ENCODE measurements around the gene PRDM16. TPM values are rescaled to one million over a fixed set of nuclear protein-coding genes. Genes with fewer than 3 reads are reported as not detected.

Gene PRDM16
- total and polyA plus RNA-seq, 2 donors (not counting 1 experiment from before 2014, with no cell fraction given): 0.03 to 0.12 TPM

- Histone ChIP-seq H2AFZ (ENCODE audit: insufficient read depth, low read depth, low read length, poor library complexity, severe bottlenecking) (no peak overlapping the region), H3K4me1 (ENCODE audit: control insufficient read depth in 2 of 2, insufficient read depth in 2 of 2, low read length in 2 of 2) (no peaks in the 10 kb centered on the region), H3K4me2 (replicated peaks; ENCODE audit: low read depth, low read length, poor library complexity, severe bottlenecking) (no peak overlapping the region), H3K9ac (ENCODE audit: low read length) (no peak overlapping the region), H3K9me3 (ENCODE audit: control extremely low read depth in 1 of 3, control insufficient read depth in 2 of 3, insufficient read depth in 1 of 3, low read length in 2 of 3) (no peaks in the 10 kb centered on the region), H4K20me1 (ENCODE audit: control insufficient read depth, insufficient read depth, low read length, poor library complexity, severe bottlenecking) (no peaks in the 10 kb centered on the region), H3K27me3 (replicated peaks in 1 of 4; ENCODE audit: control extremely low read depth in 1 of 4, control insufficient read depth in 3 of 4, insufficient read depth in 4 of 4, low read length in 3 of 4) (peaks cover 0 to 3% (median 0%) of the 10 kb centered on the region in 4 experiments), H3K4me3 (ENCODE audit: control extremely low read depth in 1 of 5, extremely low read depth in 1 of 5, insufficient read depth in 1 of 5, low read depth in 2 of 5, low read length in 4 of 5) (no peak overlapping the region), H3K36me3 (replicated peaks in 1 of 2; ENCODE audit: control extremely low read depth in 1 of 2, control insufficient read depth in 1 of 2, extremely low read depth in 1 of 2, insufficient read depth in 2 of 2, low read length in 1 of 2) (no peaks in the 10 kb centered on the region), H3K79me2 (ENCODE audit: control insufficient read depth, insufficient read depth, low read length) (no peaks in the 10 kb centered on the region), H3K27ac (ENCODE audit: low read length in 2 of 2) (no peak overlapping the region)
- Mint-ChIP-seq H3K9me3 (ENCODE audit: insufficient read depth) (no peaks in the 10 kb centered on the region), H3K4me1 (no peaks in the 10 kb centered on the region), H3K27me3 (peaks cover 15% of the 10 kb centered on the region), H3K27ac (no peak overlapping the region), H3K4me3 (no peak overlapping the region)
- ChIA-PET POLR2A (no interaction called here), CTCF (no interaction called here)
- intact Hi-C loops (cut with micrococcal nuclease): no loop called here
- DNase-seq (no peak), ATAC-seq (ENCODE audit: low read depth) (no peak)
- 91% methylated on average over 8 of the region's 8 CpGs for WGBS (ENCODE audit: insufficient coverage)
- TF ChIP-seq CTCF (IDR thresholded peaks at IDR 0.05): no peak
- no peak for TF ChIP-seq EZH2 (IDR thresholded peaks at IDR 0.05; ENCODE audit: borderline replicate concordance, insufficient read depth, low read depth, low read length, poor library complexity, severe bottlenecking)
These were observed 13.0 kb downstream of the PRDM16 start for GRCh38 chr1:3082051-3082450.

- no peak for TF ChIP-seq EZH2 (IDR thresholded peaks at IDR 0.05; ENCODE audit: borderline replicate concordance, insufficient read depth, low read depth, low read length, poor library complexity, severe bottlenecking)
- no peak for TF ChIP-seq CTCF (IDR thresholded peaks at IDR 0.05)
- no peaks in the 10 kb centered on the region for H3K79me2 ChIP-seq (ENCODE audit: control insufficient read depth, insufficient read depth, low read length)
- H2AFZ ChIP-seq (ENCODE audit: insufficient read depth, low read depth, low read length, poor library complexity, severe bottlenecking): no peak overlapping the region
- CTCF ChIA-PET: no interaction called here
- no peaks in the 10 kb centered on the region for H3K9me3 ChIP-seq (ENCODE audit: control extremely low read depth in 1 of 3, control insufficient read depth in 2 of 3, insufficient read depth in 1 of 3, low read length in 2 of 3)
- intact Hi-C loops (cut with micrococcal nuclease): no loop called here
- no peak overlapping the region for H3K27ac ChIP-seq (ENCODE audit: low read length in 2 of 2)
- no peaks in the 10 kb centered on the region for H3K27me3 ChIP-seq (replicated peaks in 1 of 4; ENCODE audit: control extremely low read depth in 1 of 4, control insufficient read depth in 3 of 4, insufficient read depth in 4 of 4, low read length in 3 of 4)
- DNase-seq (no peak), ATAC-seq (ENCODE audit: low read depth) (no peak)
- Mint-ChIP-seq H3K4me3 (no peak overlapping the region), H3K9me3 (ENCODE audit: insufficient read depth) (no peaks in the 10 kb centered on the region), H3K27ac (no peak overlapping the region), H3K27me3 (peaks cover 12% of the 10 kb centered on the region), H3K4me1 (no peaks in the 10 kb centered on the region)
- H3K4me1 ChIP-seq (ENCODE audit: control insufficient read depth in 2 of 2, insufficient read depth in 2 of 2, low read length in 2 of 2): no peaks in the 10 kb centered on the region
- no peak overlapping the region for H3K9ac ChIP-seq (ENCODE audit: low read length)
- WGBS (ENCODE audit: insufficient coverage): 92% methylated on average over 42 of the region's 42 CpGs
- H3K36me3 ChIP-seq (replicated peaks in 1 of 2; ENCODE audit: control extremely low read depth in 1 of 2, control insufficient read depth in 1 of 2, extremely low read depth in 1 of 2, insufficient read depth in 2 of 2, low read length in 1 of 2): no peaks in the 10 kb centered on the region
- no peak overlapping the region for H3K4me2 ChIP-seq (replicated peaks; ENCODE audit: low read depth, low read length, poor library complexity, severe bottlenecking)
- no peak overlapping the region for H3K4me3 ChIP-seq (ENCODE audit: control extremely low read depth in 1 of 5, extremely low read depth in 1 of 5, insufficient read depth in 1 of 5, low read depth in 2 of 5, low read length in 4 of 5)
- POLR2A ChIA-PET: no interaction called here
- H4K20me1 ChIP-seq (ENCODE audit: control insufficient read depth, insufficient read depth, low read length, poor library complexity, severe bottlenecking): no peaks in the 10 kb centered on the region
These were observed 13.8 kb downstream of the PRDM16 start for GRCh38 chr1:3082571-3083516.
